Measurements from ENCODE around the gene AMBRA1.

The AMBRA1 gene

GRCh38 chr11:46603704-46604308, 10.0 kb upstream of the AMBRA1 start:
- no peak for ATAC-seq
- TF ChIP-seq PPARA (CRISPR knock-in tag; IDR thresholded peaks at IDR 0.05; ENCODE audit: borderline replicate concordance), result no peak
- no peak for TF ChIP-seq ZFP30 (CRISPR knock-in tag; IDR thresholded peaks at IDR 0.05)
- TF ChIP-seq RARB (CRISPR knock-in tag; IDR thresholded peaks at IDR 0.05), result no peak
- no peak for TF ChIP-seq ZC3H10 (CRISPR knock-in tag; IDR thresholded peaks at IDR 0.05)
- TF ChIP-seq TOX (CRISPR knock-in tag; IDR thresholded peaks at IDR 0.05; ENCODE audit: borderline replicate concordance), result no peak
- no peak for TF ChIP-seq ESRRG (CRISPR knock-in tag; IDR thresholded peaks at IDR 0.05)
- no peak for TF ChIP-seq BACH2 (CRISPR knock-in tag; IDR thresholded peaks at IDR 0.05; ENCODE audit: borderline replicate concordance)
- no peak for TF ChIP-seq CSRNP3 (CRISPR knock-in tag; IDR thresholded peaks at IDR 0.05)
- TF ChIP-seq CREB5 (CRISPR knock-in tag; IDR thresholded peaks at IDR 0.05; ENCODE audit: low read depth), result no peak
- TF ChIP-seq ZFP3 (CRISPR knock-in tag; IDR thresholded peaks at IDR 0.05), result no peak
- TF ChIP-seq GLIS3 (CRISPR knock-in tag; IDR thresholded peaks at IDR 0.05), result no peak
- no peak for TF ChIP-seq SNAI2 (CRISPR knock-in tag; IDR thresholded peaks at IDR 0.05)
- TF ChIP-seq ZNF565 (CRISPR knock-in tag; conservative IDR thresholded peaks at IDR 0.05; ENCODE audit: low read depth), result no peak
- no peak for TF ChIP-seq ARNTL (CRISPR knock-in tag; IDR thresholded peaks at IDR 0.05; ENCODE audit: borderline replicate concordance, low read depth)
- no peak for TF ChIP-seq PATZ1 (CRISPR knock-in tag; IDR thresholded peaks at IDR 0.05; ENCODE audit: borderline replicate concordance)
- no peak for TF ChIP-seq ZNF70 (CRISPR knock-in tag; IDR thresholded peaks at IDR 0.05)

- ATAC-seq, result no peak
- TF ChIP-seq CSDC2 (CRISPR knock-in tag; IDR thresholded peaks at IDR 0.05) (no peak), GLIS3 (CRISPR knock-in tag; IDR thresholded peaks at IDR 0.05) (no peak), ARNTL (CRISPR knock-in tag; IDR thresholded peaks at IDR 0.05; ENCODE audit: borderline replicate concordance, low read depth) (no peak), ISL1 (CRISPR knock-in tag; IDR thresholded peaks at IDR 0.05) (no peak), ESRRG (CRISPR knock-in tag; IDR thresholded peaks at IDR 0.05) (no peak), ZNF565 (CRISPR knock-in tag; conservative IDR thresholded peaks at IDR 0.05; ENCODE audit: low read depth) (no peak), PATZ1 (CRISPR knock-in tag; IDR thresholded peaks at IDR 0.05; ENCODE audit: borderline replicate concordance) (no peak), ZFP30 (CRISPR knock-in tag; IDR thresholded peaks at IDR 0.05) (no peak), CSRNP3 (CRISPR knock-in tag; IDR thresholded peaks at IDR 0.05) (no peak), ZC3H10 (CRISPR knock-in tag; IDR thresholded peaks at IDR 0.05) (no peak), ZNF8 (CRISPR knock-in tag; IDR thresholded peaks at IDR 0.05) (no peak), POU6F1 (CRISPR knock-in tag; IDR thresholded peaks at IDR 0.05; ENCODE audit: borderline replicate concordance, low read depth) (no peak), BACH2 (CRISPR knock-in tag; IDR thresholded peaks at IDR 0.05; ENCODE audit: borderline replicate concordance) (no peak), PPARA (CRISPR knock-in tag; IDR thresholded peaks at IDR 0.05; ENCODE audit: borderline replicate concordance) (no peak), TCF4 (CRISPR knock-in tag; IDR thresholded peaks at IDR 0.05; ENCODE audit: borderline replicate concordance) (no peak), SNAI2 (CRISPR knock-in tag; IDR thresholded peaks at IDR 0.05) (no peak)
Observed at GRCh38 chr11:46601129-46601528, 7.3 kb upstream of the AMBRA1 start.

Measured in SK-N-SH treated with all-trans-retinoic acid at 6 μM for 48 hours (cell line).